Fibroblast of mammary gland (primary cell): ENCODE measurements around the gene CDKN2AIP.
"Not testable (repeated sequence)": the region's sequence is repeated elsewhere in the genome, so short reads cannot be mapped to it uniquely, and the experiment has no call there.

Experiments used
- DNase-seq: peaks from one replicate; pipeline ENCODE4 v3.0.0-alpha.2; 2010; ENCODE audit warnings: low read depth
- H3K4me3 ChIP-seq: 2 replicates; pipeline ENCODE4 v1.5.1; 2011; ENCODE audit warnings: low read depth, mild to moderate bottlenecking, low read length, moderate library complexity; ENCODE audit not compliant: control insufficient read depth
- TF ChIP-seq, protein P1 (sequence below): conservative IDR thresholded peaks from 2 replicates; pipeline ENCODE4 v1.5.1; 2011; ENCODE audit warnings: low read depth, low read length, inconsistent platforms; ENCODE audit not compliant: control insufficient read depth, insufficient read depth

Gene CDKN2AIP

DNA sequence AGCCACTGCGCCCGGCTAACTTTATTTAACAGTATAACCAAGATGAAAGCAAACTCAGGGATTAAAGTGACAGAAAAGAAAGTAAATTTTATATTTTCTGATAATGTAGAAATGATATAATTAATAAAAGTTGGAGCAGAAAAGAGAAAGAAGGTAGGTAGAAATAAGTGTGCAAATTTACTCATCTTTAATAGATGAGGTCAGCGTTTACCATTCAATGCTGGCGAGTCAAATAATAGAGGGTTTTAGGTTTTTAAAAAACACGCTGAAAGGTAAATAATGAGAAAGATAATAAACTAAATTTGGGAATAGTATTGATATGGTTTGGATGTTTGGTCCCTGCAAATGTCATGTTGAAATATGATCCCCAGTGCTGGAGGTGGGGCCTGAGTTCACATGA lies 13.6 kb downstream of the CDKN2AIP start:
- DNase-seq: no peak
- H3K4me3 ChIP-seq: no peak overlapping the region
- TF ChIP-seq, protein P1, sequence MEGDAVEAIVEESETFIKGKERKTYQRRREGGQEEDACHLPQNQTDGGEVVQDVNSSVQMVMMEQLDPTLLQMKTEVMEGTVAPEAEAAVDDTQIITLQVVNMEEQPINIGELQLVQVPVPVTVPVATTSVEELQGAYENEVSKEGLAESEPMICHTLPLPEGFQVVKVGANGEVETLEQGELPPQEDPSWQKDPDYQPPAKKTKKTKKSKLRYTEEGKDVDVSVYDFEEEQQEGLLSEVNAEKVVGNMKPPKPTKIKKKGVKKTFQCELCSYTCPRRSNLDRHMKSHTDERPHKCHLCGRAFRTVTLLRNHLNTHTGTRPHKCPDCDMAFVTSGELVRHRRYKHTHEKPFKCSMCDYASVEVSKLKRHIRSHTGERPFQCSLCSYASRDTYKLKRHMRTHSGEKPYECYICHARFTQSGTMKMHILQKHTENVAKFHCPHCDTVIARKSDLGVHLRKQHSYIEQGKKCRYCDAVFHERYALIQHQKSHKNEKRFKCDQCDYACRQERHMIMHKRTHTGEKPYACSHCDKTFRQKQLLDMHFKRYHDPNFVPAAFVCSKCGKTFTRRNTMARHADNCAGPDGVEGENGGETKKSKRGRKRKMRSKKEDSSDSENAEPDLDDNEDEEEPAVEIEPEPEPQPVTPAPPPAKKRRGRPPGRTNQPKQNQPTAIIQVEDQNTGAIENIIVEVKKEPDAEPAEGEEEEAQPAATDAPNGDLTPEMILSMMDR: no peak

DNA sequence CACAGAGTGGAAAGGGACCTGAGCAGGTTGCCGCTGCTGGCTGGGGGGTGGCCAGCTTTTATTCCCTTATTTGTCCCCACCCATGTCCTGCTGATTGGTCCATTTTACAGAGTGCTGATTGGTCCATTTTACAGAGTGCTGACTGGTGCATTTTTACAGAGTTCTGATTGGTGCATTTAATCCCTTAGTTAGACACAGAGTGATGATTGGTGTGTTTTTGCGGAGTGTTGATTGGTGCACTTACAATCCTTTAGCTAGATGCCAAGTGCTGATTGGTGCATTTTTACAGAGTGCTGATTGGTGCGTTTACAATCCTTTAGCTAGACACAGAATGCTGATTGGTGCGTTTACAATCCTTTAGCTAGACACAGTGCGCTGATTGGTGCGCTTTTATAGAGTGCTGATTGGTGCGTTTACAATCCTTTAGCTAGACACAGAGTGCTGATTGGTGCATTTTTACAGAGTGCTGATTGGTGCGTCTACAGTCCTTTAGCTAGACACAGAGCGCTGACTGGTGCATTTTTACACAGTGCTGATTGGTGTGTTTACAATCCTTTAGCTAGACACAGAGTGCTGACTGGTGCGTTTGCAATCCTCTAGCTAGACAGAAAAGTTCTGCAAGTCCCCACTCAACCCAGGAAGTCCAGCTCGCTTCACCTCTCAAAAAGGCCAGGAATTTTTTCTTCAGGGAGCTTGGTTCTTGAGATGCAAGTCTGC lies 19.6 kb downstream of the CDKN2AIP start:
- not testable (repeated sequence) for H3K4me3 ChIP-seq, DNase-seq

DNA sequence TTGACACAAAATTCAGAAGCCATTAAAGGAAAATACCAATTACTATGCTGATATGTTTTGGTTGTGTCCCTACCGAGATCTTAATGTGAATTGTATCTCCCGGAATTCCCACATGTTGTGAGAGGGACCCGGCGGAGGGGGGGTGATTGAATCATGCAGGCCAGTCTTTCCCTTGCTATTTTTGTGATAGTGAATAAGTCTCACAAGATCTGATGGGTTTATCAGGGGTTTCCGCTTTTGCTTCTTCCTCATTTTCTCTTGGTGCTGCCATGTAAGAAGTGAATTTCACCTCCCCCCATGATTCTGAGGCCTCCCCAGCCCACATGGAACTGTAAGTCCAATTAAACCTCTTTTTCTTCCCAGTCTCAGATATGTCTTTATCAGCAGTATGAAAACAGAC lies 21.4 kb downstream of the CDKN2AIP start:
- DNase-seq, H3K4me3 ChIP-seq: not testable (repeated sequence)

DNA sequence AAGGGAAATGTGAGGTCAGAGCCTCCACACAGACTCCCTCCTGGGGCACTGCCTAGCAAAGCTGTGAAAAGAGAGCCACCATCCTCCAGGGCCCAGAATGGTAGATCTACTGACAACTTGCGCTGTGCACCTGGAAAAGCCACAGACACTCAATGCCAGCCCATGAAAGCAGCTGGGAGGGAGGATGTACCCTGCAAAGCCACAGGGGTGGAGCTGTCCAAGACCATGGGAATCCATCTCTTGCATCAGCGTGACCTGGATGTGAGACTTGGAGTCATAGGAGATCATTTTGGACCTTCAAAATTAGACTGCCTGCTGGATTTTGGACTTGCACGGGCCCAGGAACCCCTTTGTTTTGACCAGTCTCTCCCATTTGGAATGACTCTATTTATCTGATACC lies 22.8 kb downstream of the CDKN2AIP start:
- H3K4me3 ChIP-seq: no peak overlapping the region
- TF ChIP-seq, protein P1: no peak
- no peak for DNase-seq

DNA sequence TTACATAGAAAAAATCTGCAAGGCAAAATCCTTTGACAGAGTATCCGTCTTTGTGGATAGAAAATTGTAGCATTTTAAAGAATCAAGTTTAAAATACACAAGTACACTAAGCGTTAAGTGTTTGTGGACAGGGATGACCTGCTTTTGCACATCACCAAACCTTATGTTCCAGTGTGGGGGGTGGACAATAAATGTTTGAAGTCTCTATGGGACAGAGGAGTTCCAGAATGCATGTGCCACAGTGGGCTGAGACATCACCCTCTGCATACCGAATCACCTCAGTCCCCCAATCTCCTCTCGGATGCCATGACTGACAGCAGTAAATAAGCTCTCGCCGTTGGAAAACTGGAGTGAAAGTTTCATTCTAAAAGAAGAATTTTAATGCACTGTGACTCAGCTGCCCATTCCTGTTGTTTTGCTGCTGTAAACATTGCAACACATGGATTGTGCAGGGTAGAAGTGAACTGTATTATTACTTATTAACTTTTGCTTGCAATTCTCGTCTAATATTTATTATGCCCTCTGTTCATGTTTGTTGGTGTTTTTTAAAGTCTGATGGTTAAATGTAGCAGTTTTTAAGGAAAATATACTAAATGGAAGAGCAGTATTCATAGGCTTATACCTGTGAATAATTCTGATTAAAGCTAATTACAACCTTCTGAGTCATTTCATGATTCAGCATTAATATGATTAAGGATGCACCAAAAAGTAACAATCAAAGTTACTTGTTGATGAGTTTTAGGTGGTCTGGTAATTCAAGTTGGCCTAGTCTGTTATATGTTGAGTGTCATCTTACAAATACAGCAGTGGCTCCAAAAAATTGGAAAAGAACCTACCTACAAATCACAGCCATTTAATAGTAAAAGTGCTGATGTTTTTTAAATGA lies 24.0 kb downstream of the CDKN2AIP start:
- peak; percentile 54 for DNase-seq
- TF ChIP-seq, protein P1: no peak

DNA sequence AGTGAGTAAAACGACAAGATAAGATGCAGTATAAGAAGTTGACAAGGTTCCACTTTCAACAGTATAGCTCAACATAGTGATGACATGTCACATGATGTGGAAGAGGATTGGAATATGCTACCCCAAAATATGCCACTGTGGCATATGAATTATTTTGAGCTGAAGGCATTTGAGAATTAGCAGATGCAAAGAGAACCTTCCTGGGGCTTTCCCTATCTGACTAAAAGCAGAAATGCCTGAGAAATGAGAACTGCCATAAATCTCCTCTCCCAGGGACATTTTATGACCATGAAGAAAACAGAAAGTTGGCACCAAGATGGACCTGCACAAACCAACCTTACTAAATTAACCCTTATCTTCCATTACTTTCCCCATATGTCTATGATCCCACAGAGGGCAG lies 24.8 kb downstream of the CDKN2AIP start:
- TF ChIP-seq, protein P1: no peak
- peak; percentile 14 for DNase-seq
- H3K4me3 ChIP-seq: no peak overlapping the region

More for the DNA sequence above, 24.0 kb downstream of the CDKN2AIP start:
- no peak overlapping the region for H3K4me3 ChIP-seq

DNA sequence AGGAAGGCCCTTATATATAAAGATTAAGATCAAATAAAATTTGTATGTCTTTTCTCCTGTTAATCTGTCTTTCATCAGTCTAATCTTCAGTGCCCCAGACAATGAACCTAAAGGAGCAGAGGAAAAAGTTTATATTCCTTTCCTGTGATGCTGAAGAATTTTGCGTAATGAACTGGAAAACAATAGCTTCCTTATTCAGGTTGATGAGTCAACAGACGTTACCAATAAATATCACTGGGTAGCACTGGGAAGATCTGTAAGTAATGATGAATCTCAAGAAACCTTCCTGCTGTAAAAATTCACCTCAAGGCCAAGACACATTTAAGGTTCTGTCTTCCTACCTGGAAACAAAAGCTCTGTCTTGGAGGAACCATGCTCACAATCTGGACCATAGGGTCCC lies 25.5 kb downstream of the CDKN2AIP start:
- no peak overlapping the region for H3K4me3 ChIP-seq
- peak; percentile 14 for DNase-seq
- TF ChIP-seq, protein P1: no peak
